IMR-90 (cell line): Measurements from ENCODE around the gene HEATR5A. TPM values are rescaled to one million over a fixed set of nuclear protein-coding genes. Genes with fewer than 3 reads are reported as not detected.

Experiments
- ATAC-seq: fragments of 200-7000 bp; cut with Tn5 transposase; 2 replicates; pipeline ENCODE4 v1.9.1; 2020; ENCODE audit warnings: low read depth, mild to moderate bottlenecking, moderate library complexity
- BruUV-seq: library from RNA; stranded (reverse); fragments of 400-500 nt; replicated peaks from 2 replicates; lab custom pipeline; 2021; lab: Mats Ljungman, UMichigan
- CTCF ChIA-PET: fragments of 300-600 bp; formaldehyde crosslinking; extraction: SDS; loops from one replicate; lab custom pipeline; 2021; ENCODE audit warnings: antibody characterized with exemption; lab: Yijun Ruan, JAX
- POLR2A ChIA-PET: fragments of 300-600 bp; sonication (Branson Sonifier 250); formaldehyde crosslinking; loops from one replicate; lab custom pipeline; 2022; ENCODE audit warnings: antibody characterized with exemption; ENCODE audit not compliant: unreplicated experiment; lab: Charles Lee
- DNase-seq: peaks from one replicate; pipeline ENCODE4 v3.0.0; 2013
- H2AFZ ChIP-seq: replicated peaks from 2 replicates; pipeline ENCODE3; 2013; ENCODE audit warnings: low read length, mild to moderate bottlenecking; ENCODE audit not compliant: poor library complexity
- H2AK5ac ChIP-seq: 2 replicates; pipeline ENCODE4 v1.6.1; 2013; ENCODE audit warnings: low read depth, low read length, inconsistent platforms
- H2AK9ac ChIP-seq: replicated peaks from 2 replicates; pipeline ENCODE3; 2013; ENCODE audit warnings: mild to moderate bottlenecking, low read depth, low read length, moderate library complexity; ENCODE audit not compliant: poor library complexity
- H2BK120ac ChIP-seq: 2 replicates; pipeline ENCODE4 v1.6.1; 2013; ENCODE audit warnings: low read depth, low read length, inconsistent platforms
- H2BK15ac ChIP-seq: 3 replicates; pipeline ENCODE4 v1.6.1; 2013; ENCODE audit warnings: low read depth, low read length, inconsistent platforms
- H2BK20ac ChIP-seq: 2 replicates; pipeline ENCODE4 v1.6.1; 2013; ENCODE audit warnings: low read depth, mild to moderate bottlenecking, inconsistent platforms, low read length, moderate library complexity
- H2BK5ac ChIP-seq: 2 replicates; pipeline ENCODE4 v1.6.1; 2013; ENCODE audit warnings: mild to moderate bottlenecking, low read depth, low read length, inconsistent platforms; ENCODE audit not compliant: poor library complexity, severe bottlenecking
- H3K14ac ChIP-seq: replicated peaks from 2 replicates; pipeline ENCODE4 v1.6.1; 2013; ENCODE audit warnings: low read depth, low read length, inconsistent platforms
- H3K18ac ChIP-seq: 2 replicates; pipeline ENCODE4 v1.6.1; 2013; ENCODE audit warnings: low read depth, low read length, control low read depth
- H3K23ac ChIP-seq: 2 replicates; pipeline ENCODE4 v1.6.1; 2013; ENCODE audit warnings: low read depth, low read length, inconsistent platforms
- H3K27ac ChIP-seq: 2 replicates; pipeline ENCODE4 v1.5.1; 2013; ENCODE audit warnings: mild to moderate bottlenecking, control low read depth, low read length; ENCODE audit not compliant: insufficient read depth
- H3K27me3 ChIP-seq: 2 replicates; pipeline ENCODE4 v1.6.1; 2013; ENCODE audit warnings: low read length; ENCODE audit not compliant: control insufficient read depth, insufficient read depth
- H3K36me3 ChIP-seq: 2 replicates; pipeline ENCODE4 v1.6.1; 2013; ENCODE audit warnings: low read length, mixed read lengths; ENCODE audit not compliant: control insufficient read depth, insufficient read depth
- H3K4ac ChIP-seq: 2 replicates; pipeline ENCODE4 v1.6.1; 2013; ENCODE audit warnings: low read depth, low read length, inconsistent platforms
- H3K4me1 ChIP-seq: 2 replicates; pipeline ENCODE4 v1.6.1; 2013; ENCODE audit warnings: low read length, mixed read lengths; ENCODE audit not compliant: control insufficient read depth, insufficient read depth
- H3K4me2 ChIP-seq: 2 replicates; pipeline ENCODE4 v1.6.1; 2013; ENCODE audit warnings: low read depth, mild to moderate bottlenecking, control low read depth, low read length, moderate library complexity
- H3K4me3 ChIP-seq: 2 replicates; pipeline ENCODE4 v1.5.1; 2013; ENCODE audit warnings: low read depth, mild to moderate bottlenecking, control low read depth, low read length, moderate library complexity; ENCODE audit not compliant: insufficient read depth
- H3K56ac ChIP-seq: 2 replicates; pipeline ENCODE4 v1.6.1; 2013; ENCODE audit warnings: low read length, inconsistent platforms; ENCODE audit not compliant: insufficient read depth; ENCODE audit errors: extremely low read depth
- H3K79me1 ChIP-seq, 2 experiments: 2 replicates each; pipeline ENCODE4 v1.6.1; 2013; ENCODE audit warnings: low read length in 2 of 2, inconsistent platforms in 1 of 2, low read depth in 1 of 2
- H3K9ac ChIP-seq: 2 replicates; pipeline ENCODE4 v1.6.1; 2013; ENCODE audit warnings: low read depth, low read length, control low read depth
- H3K9me1 ChIP-seq: 2 replicates; pipeline ENCODE4 v1.6.1; 2013; ENCODE audit warnings: low read length, inconsistent platforms; ENCODE audit not compliant: insufficient read depth
- H3K9me3 ChIP-seq: 2 replicates; pipeline ENCODE4 v1.6.1; 2013; ENCODE audit warnings: low read length; ENCODE audit not compliant: control insufficient read depth, insufficient read depth
- H4K20me1 ChIP-seq: 2 replicates; pipeline ENCODE4 v1.6.1; 2013; ENCODE audit warnings: low read length, inconsistent platforms; ENCODE audit not compliant: insufficient read depth
- H4K5ac ChIP-seq: 2 replicates; pipeline ENCODE4 v1.6.1; 2013; ENCODE audit warnings: mild to moderate bottlenecking, low read depth, low read length, control low read depth
- H4K8ac ChIP-seq, 2 experiments: 2 replicates each; pipeline ENCODE4 v1.6.1; 2013; ENCODE audit warnings: low read depth in 2 of 2, low read length in 2 of 2, control low read depth in 1 of 2, inconsistent platforms in 1 of 2
- H4K91ac ChIP-seq: 2 replicates; pipeline ENCODE4 v1.6.1; 2013; ENCODE audit warnings: low read depth, low read length, inconsistent platforms; ENCODE audit not compliant: insufficient read depth
- BHLHE40 ChIP-seq: fragments of 150-350 bp; IDR thresholded peaks from 2 replicates; pipeline ENCODE4 v1.6.1; 2016; ENCODE audit warnings: mild to moderate bottlenecking, low read depth, low read length
- CEBPB ChIP-seq: IDR thresholded peaks from 2 replicates; pipeline ENCODE4 v1.6.1; 2012; ENCODE audit warnings: low read depth, low read length, improper control_type of control experiment
- CHD1 ChIP-seq: IDR thresholded peaks from 2 replicates; pipeline ENCODE4 v1.6.1; 2012; ENCODE audit warnings: low read depth, low read length, improper control_type of control experiment
- FOS ChIP-seq: fragments of 150-350 bp; IDR thresholded peaks from 2 replicates; pipeline ENCODE4 v1.6.1; 2016; ENCODE audit warnings: low read depth, low read length
- MAFK ChIP-seq: IDR thresholded peaks from 2 replicates; pipeline ENCODE4 v1.6.1; 2012; ENCODE audit warnings: low read depth, low read length, improper control_type of control experiment
- MAZ ChIP-seq: IDR thresholded peaks from 2 replicates; pipeline ENCODE4 v1.6.1; 2012; ENCODE audit warnings: low read depth, mild to moderate bottlenecking, low read length, improper control_type of control experiment, moderate library complexity, borderline replicate concordance
- MXI1 ChIP-seq: IDR thresholded peaks from 2 replicates; pipeline ENCODE4 v1.6.1; 2012; ENCODE audit warnings: low read depth, mild to moderate bottlenecking, low read length, moderate library complexity, borderline replicate concordance
- NFE2L2 ChIP-seq: fragments of 150-350 bp; IDR thresholded peaks from 2 replicates; pipeline ENCODE4 v1.6.1; 2016; ENCODE audit warnings: low read depth, mild to moderate bottlenecking, low read length
- POLR2A ChIP-seq: IDR thresholded peaks from 2 replicates; pipeline ENCODE4 v1.6.1; 2012; ENCODE audit warnings: mild to moderate bottlenecking, low read depth, low read length
- RAD21 ChIP-seq: IDR thresholded peaks from 2 replicates; pipeline ENCODE4 v1.6.1; 2012; ENCODE audit warnings: low read length, improper control_type of control experiment
- RCOR1 ChIP-seq: IDR thresholded peaks from 2 replicates; pipeline ENCODE4 v1.6.1; 2012; ENCODE audit warnings: mild to moderate bottlenecking, low read length, improper control_type of control experiment; ENCODE audit not compliant: insufficient replicate concordance
- RFX5 ChIP-seq: IDR thresholded peaks from 2 replicates; pipeline ENCODE4 v1.8.0; 2012; ENCODE audit warnings: low read depth, mild to moderate bottlenecking, low read length, moderate library complexity
- SMC3 ChIP-seq: fragments of 150-350 bp; IDR thresholded peaks from 2 replicates; pipeline ENCODE4 v1.6.1; 2016; ENCODE audit warnings: low read depth, mild to moderate bottlenecking, antibody characterized with exemption, low read length, moderate library complexity
- WGBS, 2 experiments: methylation state at CpG; one replicate each; pipeline versions ENCODE4 v1.1.5 to v1.1.7; 2013; ENCODE audit warnings: missing lambda C conversion rate in 2 of 2; ENCODE audit not compliant: insufficient read length in 1 of 2; ENCODE audit errors: extremely low coverage in 2 of 2; 5-methylcytosine and 5-hydroxymethylcytosine counted together
- dilution Hi-C: fragments of 300-500 bp; cut with HindIII; formaldehyde crosslinking; loops from one replicate; pipeline ENCODE4 v1.14.3; 2018; ENCODE audit warnings: low sequenced_read_pairs; ENCODE audit not compliant: unreplicated experiment
- in situ Hi-C: fragments of 300-500 bp; cut with MboI; formaldehyde crosslinking; loops from 3 replicates; pipeline ENCODE4 v1.14.3; 2019; ENCODE audit warnings: low sequenced_read_pairs, inconsistent platforms, mixed read lengths
- intact Hi-C: fragments of 100-400 bp; cut with micrococcal nuclease; formaldehyde crosslinking; loops from 2 replicates; pipeline ENCODE4 v1.10.0; 2022
- polyA plus RNA-seq, 3 experiments: library from polyadenylated mRNA; depleted of rRNA; stranded (reverse); fragments of >200 nt; gene quantifications; 2 replicates each; pipeline ENCODE4 v1.2.3, GENCODE V29; 2012; ENCODE audit warnings: low replicate concordance in 1 of 3
- total RNA-seq: library from RNA; depleted of rRNA; stranded (reverse); fragments of >200 nt; gene quantifications from 2 replicates; pipeline ENCODE4 v1.2.3, GENCODE V29; 2012
- TF ChIP-seq, protein P1 (sequence below): conservative IDR thresholded peaks from 2 replicates; pipeline ENCODE4 v1.5.1; 2012; ENCODE audit warnings: mild to moderate bottlenecking, low read depth, low read length, improper control_type of control experiment
- TF ChIP-seq, protein P2 (sequence below): fragments of 150-350 bp; IDR thresholded peaks from 2 replicates; pipeline ENCODE4 v1.6.1; 2017; ENCODE audit warnings: mild to moderate bottlenecking, antibody characterized with exemption, low read length, low read depth
- TF ChIP-seq, protein P3 (sequence below): fragments of 150-350 bp; IDR thresholded peaks from 2 replicates; pipeline ENCODE4 v1.6.1; 2016; ENCODE audit warnings: low read depth, mild to moderate bottlenecking, low read length, moderate library complexity, borderline replicate concordance

The HEATR5A gene
- total and polyA plus RNA-seq, 2 of the 4 experiments (the other 2 are of a cell fraction), result 14.0 to 48.9 TPM

DNA sequence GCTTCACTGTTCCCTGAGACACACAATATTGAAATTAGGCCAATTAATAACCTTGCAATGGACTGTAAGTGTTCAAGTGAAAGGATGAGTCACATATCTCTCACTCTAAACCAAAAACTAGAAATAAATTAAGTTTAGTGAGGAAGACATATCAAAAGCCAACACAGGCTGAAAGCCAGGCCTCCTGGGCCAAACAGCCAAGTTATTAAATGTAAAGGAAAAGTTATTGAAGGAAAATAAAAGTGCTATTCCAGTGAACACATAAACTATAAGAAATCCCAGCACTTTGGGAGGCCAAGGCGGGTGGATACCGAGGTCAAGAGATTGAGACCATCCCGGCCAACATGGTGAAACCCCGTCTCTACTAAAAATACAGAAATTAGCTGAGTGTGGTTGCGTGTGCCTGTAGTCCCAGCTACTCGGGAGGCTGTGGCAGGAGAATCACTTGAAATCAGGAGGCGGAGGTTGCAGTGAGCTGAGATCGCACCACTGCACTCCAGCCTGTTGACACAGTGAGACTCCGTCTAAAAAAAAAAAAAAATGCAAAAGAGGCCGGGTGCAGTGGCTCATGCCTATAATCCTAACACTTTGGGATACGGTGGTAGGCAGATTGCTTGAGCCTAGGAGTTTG is 10.4 kb upstream of the HEATR5A start:
- no peak overlapping the region for H3K4me3 ChIP-seq
- no peak overlapping the region for H2BK120ac ChIP-seq
- no peak overlapping the region for H2AK9ac ChIP-seq
- no peak overlapping the region for H3K18ac ChIP-seq
- no peaks in the 10 kb centered on the region for H4K20me1 ChIP-seq
- no peak overlapping the region for H4K91ac ChIP-seq
- ChIA-PET CTCF (interaction anchor here (0.6 kb wide), 1 partner anchor 51 kb away, joined by 5 read pairs; no protein-coding TSS in a partner anchor), POLR2A (interaction anchor here (1.1 kb wide), 1 partner anchor 10 kb away, joined by 4 read pairs; the partner anchor contains the start of gene HEATR5A)
- no peaks in the 10 kb centered on the region for H3K9me1 ChIP-seq
- H4K5ac ChIP-seq, result no peak overlapping the region
- no peak overlapping the region for H3K9ac ChIP-seq
- no peak overlapping the region for H3K4ac ChIP-seq
- no peak overlapping the region for H2AFZ ChIP-seq
- TF ChIP-seq, protein P1, sequence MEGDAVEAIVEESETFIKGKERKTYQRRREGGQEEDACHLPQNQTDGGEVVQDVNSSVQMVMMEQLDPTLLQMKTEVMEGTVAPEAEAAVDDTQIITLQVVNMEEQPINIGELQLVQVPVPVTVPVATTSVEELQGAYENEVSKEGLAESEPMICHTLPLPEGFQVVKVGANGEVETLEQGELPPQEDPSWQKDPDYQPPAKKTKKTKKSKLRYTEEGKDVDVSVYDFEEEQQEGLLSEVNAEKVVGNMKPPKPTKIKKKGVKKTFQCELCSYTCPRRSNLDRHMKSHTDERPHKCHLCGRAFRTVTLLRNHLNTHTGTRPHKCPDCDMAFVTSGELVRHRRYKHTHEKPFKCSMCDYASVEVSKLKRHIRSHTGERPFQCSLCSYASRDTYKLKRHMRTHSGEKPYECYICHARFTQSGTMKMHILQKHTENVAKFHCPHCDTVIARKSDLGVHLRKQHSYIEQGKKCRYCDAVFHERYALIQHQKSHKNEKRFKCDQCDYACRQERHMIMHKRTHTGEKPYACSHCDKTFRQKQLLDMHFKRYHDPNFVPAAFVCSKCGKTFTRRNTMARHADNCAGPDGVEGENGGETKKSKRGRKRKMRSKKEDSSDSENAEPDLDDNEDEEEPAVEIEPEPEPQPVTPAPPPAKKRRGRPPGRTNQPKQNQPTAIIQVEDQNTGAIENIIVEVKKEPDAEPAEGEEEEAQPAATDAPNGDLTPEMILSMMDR, result no peak
- no peak for TF ChIP-seq POLR2A
- no peak for TF ChIP-seq MAZ
- TF ChIP-seq RFX5, result no peak
- no peak for TF ChIP-seq RAD21
- TF ChIP-seq BHLHE40, result no peak
- TF ChIP-seq FOS, result no peak
- TF ChIP-seq MAFK, result no peak
- TF ChIP-seq SMC3, result no peak
- no peak for TF ChIP-seq CEBPB
- no peak for TF ChIP-seq NFE2L2
- TF ChIP-seq, protein P2, sequence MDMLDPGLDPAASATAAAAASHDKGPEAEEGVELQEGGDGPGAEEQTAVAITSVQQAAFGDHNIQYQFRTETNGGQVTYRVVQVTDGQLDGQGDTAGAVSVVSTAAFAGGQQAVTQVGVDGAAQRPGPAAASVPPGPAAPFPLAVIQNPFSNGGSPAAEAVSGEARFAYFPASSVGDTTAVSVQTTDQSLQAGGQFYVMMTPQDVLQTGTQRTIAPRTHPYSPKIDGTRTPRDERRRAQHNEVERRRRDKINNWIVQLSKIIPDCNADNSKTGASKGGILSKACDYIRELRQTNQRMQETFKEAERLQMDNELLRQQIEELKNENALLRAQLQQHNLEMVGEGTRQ, result no peak
- no peak for TF ChIP-seq CHD1
- no peak for TF ChIP-seq RCOR1
- TF ChIP-seq MXI1, result no peak
- TF ChIP-seq, protein P3, sequence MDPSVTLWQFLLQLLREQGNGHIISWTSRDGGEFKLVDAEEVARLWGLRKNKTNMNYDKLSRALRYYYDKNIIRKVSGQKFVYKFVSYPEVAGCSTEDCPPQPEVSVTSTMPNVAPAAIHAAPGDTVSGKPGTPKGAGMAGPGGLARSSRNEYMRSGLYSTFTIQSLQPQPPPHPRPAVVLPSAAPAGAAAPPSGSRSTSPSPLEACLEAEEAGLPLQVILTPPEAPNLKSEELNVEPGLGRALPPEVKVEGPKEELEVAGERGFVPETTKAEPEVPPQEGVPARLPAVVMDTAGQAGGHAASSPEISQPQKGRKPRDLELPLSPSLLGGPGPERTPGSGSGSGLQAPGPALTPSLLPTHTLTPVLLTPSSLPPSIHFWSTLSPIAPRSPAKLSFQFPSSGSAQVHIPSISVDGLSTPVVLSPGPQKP, result no peak
- in situ Hi-C loops, result no loop called here
- H3K23ac ChIP-seq, result no peak overlapping the region
- BruUV-seq, result no TSS peak
- DNase-seq (no peak), ATAC-seq (no peak)
- no peaks in the 10 kb centered on the region for H3K4me1 ChIP-seq
- H2BK15ac ChIP-seq, result no peak overlapping the region
- H3K56ac ChIP-seq, result no peak overlapping the region
- no peaks in the 10 kb centered on the region for H3K27me3 ChIP-seq
- no peak overlapping the region for H2AK5ac ChIP-seq
- no peaks in the 10 kb centered on the region for H3K9me3 ChIP-seq
- peaks cover 1% of the 10 kb centered on the region; the same call in 1 of the 2 replicates for H3K36me3 ChIP-seq
- H3K14ac ChIP-seq, result no peak overlapping the region
- no peaks in the 10 kb centered on the region for H3K79me1 ChIP-seq
- H3K27ac ChIP-seq, result no peak overlapping the region
- H2BK5ac ChIP-seq, result no peak overlapping the region
- H2BK20ac ChIP-seq, result no peak overlapping the region
- intact Hi-C loops, result no loop called here
- H3K4me2 ChIP-seq, result no peak overlapping the region
- dilution Hi-C loops, result no loop called here
- H4K8ac ChIP-seq, result no peak overlapping the region
- 89% methylated on average over 5 of the region's 11 CpGs; no CpG with 5 or more reads in 1 of the 2 experiments for WGBS, 2 experiments
